Keratinocyte (primary cell): ENCODE measurements around the gene DIPK1B.

ENCODE experiments used
- EZH2 ChIP-seq: IDR thresholded peaks from one replicate; pipeline ENCODE4 v1.6.1; 2012; ENCODE audit warnings: inconsistent platforms, mild to moderate bottlenecking, low read length, moderate library complexity
- TF ChIP-seq, protein P1 (sequence below), 3 experiments: IDR thresholded peaks in 1 of 3; conservative IDR thresholded peaks in 1 of 3; optimal IDR thresholded peaks in 1 of 3; 2 replicates in 2 of 3; 3 replicates in 1 of 3; pipeline versions ENCODE3 to v1.5.1; 2011; ENCODE audit warnings: low read length in 3 of 3, mild to moderate bottlenecking in 3 of 3, moderate library complexity in 2 of 3, control low read depth in 1 of 3, inconsistent platforms in 1 of 3; ENCODE audit not compliant: insufficient read depth in 2 of 3; ENCODE audit errors: extremely low read depth in 1 of 3

DNA sequence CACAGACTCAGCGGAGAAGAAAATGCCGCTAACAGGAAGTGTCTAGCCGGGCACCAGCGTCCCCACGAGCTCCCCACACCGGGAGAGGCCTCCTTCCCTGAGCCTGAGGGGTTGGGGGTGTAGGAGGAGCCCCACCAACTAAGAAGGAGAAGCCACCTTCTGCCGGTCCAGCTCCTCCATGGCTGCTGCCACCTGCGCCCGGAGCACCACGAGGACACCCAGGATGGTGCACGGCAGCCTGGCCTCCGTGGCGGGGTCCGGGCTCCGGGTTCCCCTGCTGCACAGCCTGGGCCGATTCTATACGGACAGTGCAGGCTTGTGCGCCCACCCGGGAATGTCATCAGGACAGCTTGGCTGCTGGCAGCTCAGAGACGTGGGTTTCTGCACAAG lies 45.4 kb downstream of the DIPK1B start:
- TF ChIP-seq, protein P1, sequence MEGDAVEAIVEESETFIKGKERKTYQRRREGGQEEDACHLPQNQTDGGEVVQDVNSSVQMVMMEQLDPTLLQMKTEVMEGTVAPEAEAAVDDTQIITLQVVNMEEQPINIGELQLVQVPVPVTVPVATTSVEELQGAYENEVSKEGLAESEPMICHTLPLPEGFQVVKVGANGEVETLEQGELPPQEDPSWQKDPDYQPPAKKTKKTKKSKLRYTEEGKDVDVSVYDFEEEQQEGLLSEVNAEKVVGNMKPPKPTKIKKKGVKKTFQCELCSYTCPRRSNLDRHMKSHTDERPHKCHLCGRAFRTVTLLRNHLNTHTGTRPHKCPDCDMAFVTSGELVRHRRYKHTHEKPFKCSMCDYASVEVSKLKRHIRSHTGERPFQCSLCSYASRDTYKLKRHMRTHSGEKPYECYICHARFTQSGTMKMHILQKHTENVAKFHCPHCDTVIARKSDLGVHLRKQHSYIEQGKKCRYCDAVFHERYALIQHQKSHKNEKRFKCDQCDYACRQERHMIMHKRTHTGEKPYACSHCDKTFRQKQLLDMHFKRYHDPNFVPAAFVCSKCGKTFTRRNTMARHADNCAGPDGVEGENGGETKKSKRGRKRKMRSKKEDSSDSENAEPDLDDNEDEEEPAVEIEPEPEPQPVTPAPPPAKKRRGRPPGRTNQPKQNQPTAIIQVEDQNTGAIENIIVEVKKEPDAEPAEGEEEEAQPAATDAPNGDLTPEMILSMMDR (optimal IDR thresholded peaks at IDR 0.05 in 1 of 3, IDR thresholded peaks at IDR 0.05 in 1 of 3, conservative IDR thresholded peaks at IDR 0.05 in 1 of 3; ENCODE audit: extremely low read depth in 1 of 3, insufficient read depth in 2 of 3, low read length in 3 of 3): no peak
- no peak for TF ChIP-seq EZH2
